Myocyte (in vitro differentiated cells): ENCODE measurements around the gene SBNO2. TPM values are rescaled to one million over a fixed set of nuclear protein-coding genes. Genes with fewer than 3 reads are reported as not detected.

Source experiments
- DNase-seq: peaks from one replicate; pipeline ENCODE4 v3.0.0-alpha.2; 2012; ENCODE audit warnings: low read depth
- total RNA-seq: library from RNA; depleted of rRNA; stranded (reverse); fragments of >200 nt; gene quantifications from 2 replicates; pipeline ENCODE4 v1.2.3, GENCODE V29; 2014

SBNO2 gene
- total RNA-seq, 1 donor from 2014 or later = 23.3 TPM

GRCh38 chr19:1074544-1075283, 99.4 kb downstream of the SBNO2 start:
- DNase-seq = no peak

DNA sequence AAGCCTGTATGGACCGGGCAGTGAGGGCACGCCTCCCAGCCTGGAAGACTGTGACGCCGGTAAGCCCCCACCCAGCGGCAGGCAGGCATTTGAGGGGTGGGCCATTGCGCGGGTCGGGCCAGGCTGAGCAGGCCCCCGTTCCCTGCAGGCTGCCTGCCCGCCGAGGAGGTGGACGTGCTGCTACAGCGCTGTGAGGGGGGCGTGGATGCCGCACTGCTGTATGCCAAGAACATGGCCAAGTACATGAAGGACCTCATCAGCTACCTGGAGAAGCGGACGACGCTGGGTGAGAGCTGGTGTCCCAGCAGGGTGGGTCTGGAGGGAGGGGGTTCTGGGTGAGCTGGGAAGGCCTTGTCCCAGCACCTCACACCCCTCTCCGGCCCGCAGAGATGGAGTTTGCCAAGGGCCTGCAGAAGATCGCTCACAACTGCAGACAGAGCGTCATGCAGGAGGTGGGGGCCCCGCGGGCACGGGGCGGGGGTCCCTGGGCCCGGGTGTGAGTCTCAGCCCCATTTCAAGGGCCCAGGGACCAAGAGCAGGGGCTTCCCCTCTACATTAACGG, 100.0 kb downstream of the SBNO2 start:
- DNase-seq = no peak

GRCh38 chr19:1073063-1073955, 100.8 kb downstream of the SBNO2 start:
- DNase-seq = no peak

DNA sequence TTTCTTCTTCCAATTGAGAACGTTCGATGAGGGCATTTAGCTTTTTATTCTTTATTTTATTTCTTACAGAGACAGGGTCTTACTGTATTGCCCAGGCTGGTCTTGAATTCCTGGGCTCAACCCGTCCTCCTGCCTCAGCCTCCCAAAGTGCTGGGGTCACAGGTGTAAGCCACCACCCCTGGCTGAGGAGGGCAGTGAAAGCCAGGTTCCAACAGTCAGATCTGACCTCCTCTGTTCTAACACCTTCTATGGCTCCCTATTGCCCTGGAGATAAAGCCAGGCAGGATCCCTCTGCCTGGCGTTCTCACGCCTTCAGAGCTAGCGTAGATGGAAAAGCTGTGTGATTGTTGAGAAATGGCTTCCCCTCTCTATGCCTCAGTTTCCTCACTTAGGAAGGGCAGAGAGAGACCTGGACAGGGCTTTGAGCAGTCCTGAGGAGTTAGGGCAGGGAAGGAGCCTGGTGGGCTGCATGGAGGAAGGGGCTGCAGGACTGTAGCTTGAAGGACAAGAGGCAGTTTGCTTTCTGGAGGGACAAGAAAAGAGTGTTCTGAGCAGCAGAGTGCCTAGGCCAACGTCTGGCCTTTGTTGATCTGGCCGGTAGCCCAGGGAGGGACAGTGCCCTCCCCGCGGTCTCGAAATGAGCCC, 101.6 kb downstream of the SBNO2 start:
- no peak for DNase-seq

DNA sequence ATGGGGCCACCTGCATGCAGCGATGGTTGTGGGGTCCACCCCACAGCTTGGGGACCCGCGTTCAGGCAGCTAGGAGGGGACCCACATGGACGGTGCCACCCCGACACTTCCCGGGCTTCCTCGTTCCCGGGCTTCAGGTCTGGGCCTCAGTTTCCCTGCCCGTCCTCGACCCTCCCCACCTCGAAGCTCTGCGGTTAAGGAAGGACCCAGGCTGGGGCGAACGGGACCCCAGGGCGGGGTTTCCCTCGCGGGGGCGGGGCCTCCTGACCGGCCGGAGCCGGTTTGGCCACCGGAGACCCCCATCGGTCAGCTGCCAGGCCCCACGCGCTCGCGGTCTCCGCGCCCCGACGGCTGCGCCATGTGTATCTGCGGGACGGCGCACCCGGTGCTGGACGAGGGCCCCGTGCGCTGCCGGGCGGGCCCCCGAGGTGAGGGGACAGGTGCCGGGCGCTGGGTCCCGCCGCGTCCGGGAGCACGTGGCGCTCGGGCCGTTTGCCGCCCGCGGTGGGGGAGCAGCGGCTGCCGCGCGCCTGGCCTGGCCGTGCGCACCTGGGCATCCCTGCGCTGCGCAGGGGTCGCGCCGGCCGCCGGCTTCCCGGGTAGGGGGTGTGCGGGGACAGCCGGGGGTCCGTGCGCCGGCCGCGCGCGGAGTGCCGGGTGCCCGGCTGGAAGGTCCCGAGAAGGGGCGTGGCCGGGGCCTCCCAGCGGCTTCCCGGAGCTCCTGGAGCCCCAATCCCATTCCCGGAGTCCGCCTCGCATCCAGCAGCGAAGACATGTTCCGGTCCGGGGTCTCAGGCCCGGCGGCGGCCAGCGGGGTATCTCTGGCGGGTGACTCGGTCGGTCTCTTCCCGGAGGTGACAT, 102.9 kb downstream of the SBNO2 start:
- DNase-seq = no peak

DNA sequence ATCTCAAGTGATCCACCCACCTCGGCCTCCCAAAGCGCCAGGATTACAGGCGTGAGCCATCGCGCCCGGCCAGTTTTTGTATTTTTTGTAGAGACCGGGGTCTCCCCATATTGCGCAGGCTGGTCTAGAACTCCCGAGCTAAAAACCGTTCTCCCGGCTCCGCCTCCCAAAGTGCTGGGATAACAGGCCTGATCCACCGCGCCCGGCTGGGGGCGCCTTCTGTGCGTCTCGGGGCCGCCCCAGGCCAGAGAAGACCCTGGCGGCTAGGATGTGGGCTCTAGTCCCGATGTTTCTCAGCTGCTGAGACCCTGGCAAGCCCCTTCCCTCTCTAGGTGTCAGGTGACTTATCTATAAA, 103.5 kb downstream of the SBNO2 start:
- no peak for DNase-seq

- no peak for DNase-seq
Measured at GRCh38 chr19:1069009-1069779, 104.9 kb downstream of the SBNO2 start.

DNA sequence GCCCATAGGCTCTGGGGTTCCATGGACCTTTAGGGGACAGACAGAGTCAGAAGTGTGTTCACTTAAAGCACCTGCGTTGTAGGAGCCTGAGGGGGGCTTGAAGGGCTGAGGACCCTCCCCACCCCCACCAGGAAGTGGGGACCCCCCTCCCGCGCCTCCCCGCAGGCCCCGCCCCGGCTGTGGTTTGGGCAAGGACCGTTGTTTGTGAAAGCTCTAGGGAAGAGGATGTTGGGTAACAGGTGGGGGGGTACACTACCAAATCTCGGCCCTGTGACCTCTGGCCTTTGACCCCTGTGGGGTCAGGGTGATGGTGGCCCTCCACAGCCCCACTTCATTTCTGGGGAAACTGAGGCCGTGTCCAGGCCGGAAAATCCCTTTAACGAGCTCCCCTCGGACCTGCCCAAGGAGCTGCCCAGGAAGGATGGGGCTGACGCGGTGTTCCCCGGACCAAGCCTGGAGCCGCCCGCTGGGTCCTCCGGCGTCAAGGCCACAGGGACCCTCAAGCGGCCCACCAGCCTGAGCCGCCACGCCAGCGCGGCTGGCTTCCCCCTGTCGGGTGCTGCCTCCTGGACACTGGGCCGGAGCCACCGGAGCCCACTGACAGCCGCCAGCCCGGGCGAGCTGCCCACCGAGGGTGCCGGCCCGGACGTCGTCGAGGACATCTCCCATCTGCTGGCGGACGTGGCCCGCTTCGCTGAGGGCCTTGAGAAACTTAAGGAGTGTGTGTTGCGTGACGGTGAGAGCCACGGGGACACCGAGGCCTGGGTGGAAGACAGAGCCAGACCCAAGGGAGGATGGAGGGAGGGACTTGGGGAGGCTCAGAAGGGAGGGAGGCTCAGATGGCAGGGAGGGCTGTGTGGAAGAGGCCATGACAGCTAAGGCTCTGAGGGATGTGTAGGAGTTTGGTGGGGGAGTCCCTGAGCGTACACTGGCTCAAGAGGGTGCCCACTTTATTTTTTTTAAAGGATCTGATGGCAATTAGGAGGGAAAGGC, 105.8 kb downstream of the SBNO2 start:
- no peak for DNase-seq

- no peak for DNase-seq
Measured at GRCh38 chr19:1067341-1067957, 106.6 kb downstream of the SBNO2 start.

GRCh38 chr19:1066748-1067340, 107.2 kb downstream of the SBNO2 start, which contains the start of gene ARHGAP45:
ARHGAP45 (plus strand) TSS chr19:1067167; CDS start chr19:1067406, 239 bp downstream.
- no peak for DNase-seq

DNA sequence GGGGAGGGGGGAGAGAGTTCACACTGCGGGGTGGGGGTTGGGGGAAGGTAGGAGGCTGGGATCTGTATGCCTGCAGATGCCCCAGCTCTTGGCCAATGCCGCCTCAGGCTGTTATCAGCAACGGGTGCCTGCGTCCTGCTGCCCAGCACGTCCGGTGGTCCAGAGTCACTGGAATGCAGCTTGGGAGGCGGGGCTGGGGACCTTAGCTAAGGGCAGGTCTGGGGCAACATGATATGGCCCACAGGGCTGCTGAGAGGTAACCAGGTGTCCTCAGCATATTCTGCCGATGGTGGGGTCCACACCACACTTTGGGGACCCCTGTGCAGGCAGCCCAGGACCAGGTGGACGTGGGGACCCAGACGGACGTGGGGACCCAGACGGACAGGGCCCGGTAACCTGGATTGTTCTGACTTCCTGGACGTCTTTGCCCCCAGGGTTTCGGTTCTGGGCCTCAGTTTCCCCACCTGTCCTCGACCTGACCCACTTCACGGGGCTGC, 107.8 kb downstream of the SBNO2 start:
- DNase-seq = no peak

DNA sequence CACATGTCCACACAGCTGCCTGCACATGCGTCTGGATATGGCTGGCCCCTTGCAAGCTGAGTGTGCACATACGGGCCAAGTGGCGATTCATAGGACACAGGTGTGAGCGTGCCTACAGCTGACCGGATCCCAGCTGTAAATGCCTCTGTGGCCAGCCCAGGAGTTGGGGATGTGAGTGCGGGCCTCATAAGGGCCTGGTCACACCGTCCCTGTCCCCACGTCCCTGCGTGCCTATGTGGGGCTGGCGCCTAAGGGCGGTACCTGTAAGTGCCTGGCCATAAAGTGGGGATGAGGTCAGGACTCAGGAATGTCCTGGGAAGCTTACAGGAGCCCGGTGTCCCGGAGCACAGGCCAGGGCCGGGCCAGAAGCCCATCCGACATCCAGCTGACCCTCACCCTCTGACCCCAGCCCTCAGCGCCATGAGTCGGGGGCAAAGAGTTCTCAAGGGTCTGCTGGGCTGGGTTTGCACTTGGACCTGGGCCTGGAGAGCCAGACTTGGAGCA, 108.4 kb downstream of the SBNO2 start:
- DNase-seq = no peak

DNA sequence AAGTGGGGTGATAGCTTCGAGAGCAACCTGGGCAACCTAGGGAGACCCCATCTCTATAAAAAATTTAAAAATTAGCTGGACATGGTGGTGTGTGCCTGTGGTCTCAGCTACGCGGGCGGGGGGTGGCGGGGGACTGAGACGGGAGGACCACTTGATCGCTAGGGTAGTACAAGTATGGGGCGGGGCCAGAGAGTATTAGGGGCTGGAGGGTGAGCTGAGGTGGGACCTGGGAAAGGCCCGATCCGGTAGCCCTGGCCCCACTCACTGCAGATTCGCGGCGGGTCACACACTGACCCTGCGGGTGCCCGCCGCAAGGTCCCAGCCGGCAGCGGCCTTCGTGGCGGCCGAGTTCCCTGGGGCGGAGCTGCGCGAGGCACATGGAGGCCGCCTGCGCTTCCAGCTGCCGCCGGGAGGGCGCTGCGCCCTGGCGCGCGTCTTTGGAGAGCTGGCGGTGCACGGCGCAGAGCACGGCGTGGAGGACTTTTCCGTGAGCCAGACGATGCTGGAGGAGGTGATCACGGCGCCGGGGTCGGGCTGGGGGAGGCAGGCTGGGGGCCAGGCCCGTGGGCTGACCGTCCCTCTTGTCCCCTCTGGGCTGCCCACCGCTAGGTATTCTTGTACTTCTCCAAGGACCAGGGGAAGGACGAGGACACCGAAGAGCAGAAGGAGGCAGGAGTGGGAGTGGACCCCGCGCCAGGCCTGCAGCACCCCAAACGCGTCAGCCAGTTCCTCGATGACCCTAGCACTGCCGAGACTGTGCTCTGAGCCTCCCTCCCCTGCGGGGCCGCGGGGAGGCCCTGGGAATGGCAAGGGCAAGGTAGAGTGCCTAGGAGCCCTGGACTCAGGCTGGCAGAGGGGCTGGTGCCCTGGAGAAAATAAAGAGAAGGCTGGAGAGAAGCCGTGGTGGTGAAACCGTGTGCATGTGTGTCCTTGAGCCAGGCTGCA, 109.1 kb downstream of the SBNO2 start:
- DNase-seq = no peak

GRCh38 chr19:1063909-1064660, 110.0 kb downstream of the SBNO2 start:
- DNase-seq = no peak
